Pancreas (tissue), 10 donors: ENCODE results near the gene RAP1GAP. TPM values are rescaled to one million over a fixed set of nuclear protein-coding genes. Genes with fewer than 3 reads are reported as not detected.

Experiments
- ATAC-seq, 4 donors: fragments of 200-7000 bp; cut with Tn5 transposase; one replicate each; pipeline versions ENCODE4 v1.8.0 to v1.9.1; 2020; ENCODE audit warnings: mild to moderate bottlenecking in 4 of 4, moderate library complexity in 4 of 4
- DNase-seq, 6 donors: peaks; one replicate each; pipeline ENCODE4 v3.0.0-alpha.2; 2020
- FAIRE-seq: peaks from 2 replicates; lab custom pipeline; 2012; peaks lifted over from hg19 to GRCh38; lab: Jason Lieb, UNC
- H3K27ac ChIP-seq, 4 donors: fragments of 200-600 bp; sonication (generic); 1 replicate in 3 of 4; 2 replicates in 1 of 4; pipeline versions ENCODE4 v1.5.0 to v1.8.0; 2020
- H3K27me3 ChIP-seq, 4 donors: fragments of 200-600 bp; one replicate each; pipeline ENCODE4 v1.8.0; 2021
- H3K36me3 ChIP-seq, 3 donors: fragments of 200-600 bp; sonication (generic) in 1 of 3; one replicate each; pipeline versions ENCODE4 v1.5.0 to v1.8.0; 2020 to 2021
- H3K4me1 ChIP-seq, 3 donors: fragments of 200-600 bp; one replicate each; pipeline ENCODE4 v1.8.0; 2021
- H3K4me3 ChIP-seq, 4 donors: fragments of 200-600 bp; sonication (generic) in 2 of 4; one replicate each; pipeline versions ENCODE4 v1.5.0 to v1.8.0; 2020 to 2021
- H3K9me3 ChIP-seq, 4 donors: fragments of 200-600 bp; one replicate each; pipeline ENCODE4 v1.8.0; 2021
- CTCF ChIP-seq, 4 donors: fragments of 200-600 bp; sonication (generic) in 3 of 4; IDR thresholded peaks; one replicate each; pipeline versions ENCODE4 v1.5.0 to v1.8.0; 2021; ENCODE audit warnings: antibody characterized with exemption in 4 of 4
- WGBS, 2 donors: extraction: QIAGEN DNeasy Blood & Tissue Kit; methylation state at CpG; one replicate each; pipeline ENCODE4 v1.1.7; 2013; 5-methylcytosine and 5-hydroxymethylcytosine counted together
- intact Hi-C, 3 donors: fragments of 100-400 bp; cut with DNase I; formaldehyde crosslinking; loops; one replicate each; pipeline versions ENCODE4 v1.11.1 to v1.14.2; 2022
- polyA plus RNA-seq, 2 donors: library from polyadenylated mRNA; stranded (reverse); fragments of 200-250 nt; gene quantifications; one replicate each; pipeline ENCODE4 v1.2.3, GENCODE V29; 2013
- total RNA-seq, 6 donors: library from RNA; stranded (reverse); fragmentation: NEBNext Ultra II Directional in 4 of 6; extraction: Animal tissue kit (Norgen Biotek cat#: 25700) in 4 of 6; gene quantifications; one replicate each; pipeline versions ENCODE4 v1.2.1 to v1.2.4, GENCODE V29; 2021 to 2023
- donor health status: healthy with polysubstance abuse.
- donor health status: DM: no; HTN: no; CAD: no; lungs with moderate emphysema.
- donor health status: DM: no; HTN: no; CAD: no.
- donor health status: control.
- donor health status: control.
- donor health status: Bipolar disorder and iron deficiency.
- donor health status: DM: yes; HTN: yes; CAD: no.
- donor health status: DM: no; HTN: no; CAD: no.
- donor health status: DM: no; HTN: no; CAD: no.
- donor health status: DM: yes; HTN: yes; CAD: no.

Gene RAP1GAP
- total and polyA plus RNA-seq, 8 donors: 53.4 to 100 (median 73.0) TPM

DNA sequence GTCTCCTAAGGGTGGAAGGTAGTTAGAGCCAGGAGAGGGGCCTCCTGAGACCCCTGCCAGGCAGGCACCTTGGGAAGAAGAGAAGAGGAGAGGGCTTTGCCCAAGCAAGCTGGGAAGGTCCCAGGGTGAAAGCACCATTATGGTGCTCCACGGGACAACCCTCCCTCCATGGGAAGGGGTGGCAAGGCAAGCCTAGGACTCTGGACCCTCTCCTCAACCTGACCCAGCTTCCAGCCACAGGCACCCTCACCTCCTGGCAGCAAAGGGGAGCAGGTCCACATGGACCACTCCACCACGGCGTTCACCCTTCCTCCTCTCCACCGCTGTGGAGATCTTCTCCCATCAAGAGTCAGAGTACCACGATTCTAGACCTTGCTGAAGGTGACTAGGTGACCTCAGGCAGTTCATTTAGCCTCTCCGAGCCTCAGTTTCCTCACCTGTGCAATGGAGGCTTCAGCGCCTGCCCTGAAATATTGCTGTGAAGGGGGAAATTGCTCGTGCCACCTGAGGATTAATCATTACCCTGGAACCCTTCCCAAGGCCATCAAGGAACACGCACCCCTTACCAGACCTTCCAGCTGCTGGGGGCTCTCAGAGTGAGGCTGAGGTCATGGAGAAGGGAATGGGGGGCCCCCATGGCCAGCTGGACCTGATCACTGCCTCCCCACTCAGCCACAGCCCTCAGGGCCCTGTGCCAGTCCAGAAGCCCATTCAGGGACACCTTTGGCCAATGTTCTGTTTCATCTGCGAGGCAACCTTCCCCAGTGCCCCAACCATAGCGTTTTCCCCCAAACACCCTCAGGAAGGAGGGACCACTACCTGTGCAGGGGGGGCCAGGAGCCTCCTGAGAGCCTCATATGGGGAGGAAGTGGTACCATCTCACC, 1.6 kb downstream of the RAP1GAP start:
- FAIRE-seq: no peak
- 65 to 72% methylated on average over 10 to 11 of the region's 11 CpGs for WGBS, 2 donors
- ATAC-seq: no peak
- no peak overlapping the region for H3K27ac ChIP-seq
- H3K4me1 ChIP-seq: peaks cover 9 to 18% (median 16%) of the 10 kb centered on the region in 3 donors
- no peaks in the 10 kb centered on the region for H3K27me3 ChIP-seq
- no peak for DNase-seq
- H3K36me3 ChIP-seq: no peaks in the 10 kb centered on the region
- no peaks in the 10 kb centered on the region for H3K9me3 ChIP-seq
- no peak overlapping the region for H3K4me3 ChIP-seq
- no peak for TF ChIP-seq CTCF (IDR thresholded peaks at IDR 0.05)
- intact Hi-C loops: no loop called here

GRCh38 chr1:21666576-21667320, 2.4 kb downstream of the RAP1GAP start:
- H3K27me3 ChIP-seq: no peaks in the 10 kb centered on the region
- H3K4me1 ChIP-seq: peaks cover 9 to 17% (median 16%) of the 10 kb centered on the region in 3 donors
- no peaks in the 10 kb centered on the region for H3K36me3 ChIP-seq
- peak in 2 of 4 donors; percentile 9 to 28 for ATAC-seq
- no peaks in the 10 kb centered on the region for H3K9me3 ChIP-seq
- TF ChIP-seq CTCF (IDR thresholded peaks at IDR 0.05): no peak
- DNase-seq: no peak
- no peak overlapping the region for H3K4me3 ChIP-seq
- no peak for FAIRE-seq
- H3K27ac ChIP-seq: no peak overlapping the region
- intact Hi-C loops: no loop called here
- WGBS, 2 donors: 69 to 71% methylated on average over 22 of the region's 22 CpGs

DNA sequence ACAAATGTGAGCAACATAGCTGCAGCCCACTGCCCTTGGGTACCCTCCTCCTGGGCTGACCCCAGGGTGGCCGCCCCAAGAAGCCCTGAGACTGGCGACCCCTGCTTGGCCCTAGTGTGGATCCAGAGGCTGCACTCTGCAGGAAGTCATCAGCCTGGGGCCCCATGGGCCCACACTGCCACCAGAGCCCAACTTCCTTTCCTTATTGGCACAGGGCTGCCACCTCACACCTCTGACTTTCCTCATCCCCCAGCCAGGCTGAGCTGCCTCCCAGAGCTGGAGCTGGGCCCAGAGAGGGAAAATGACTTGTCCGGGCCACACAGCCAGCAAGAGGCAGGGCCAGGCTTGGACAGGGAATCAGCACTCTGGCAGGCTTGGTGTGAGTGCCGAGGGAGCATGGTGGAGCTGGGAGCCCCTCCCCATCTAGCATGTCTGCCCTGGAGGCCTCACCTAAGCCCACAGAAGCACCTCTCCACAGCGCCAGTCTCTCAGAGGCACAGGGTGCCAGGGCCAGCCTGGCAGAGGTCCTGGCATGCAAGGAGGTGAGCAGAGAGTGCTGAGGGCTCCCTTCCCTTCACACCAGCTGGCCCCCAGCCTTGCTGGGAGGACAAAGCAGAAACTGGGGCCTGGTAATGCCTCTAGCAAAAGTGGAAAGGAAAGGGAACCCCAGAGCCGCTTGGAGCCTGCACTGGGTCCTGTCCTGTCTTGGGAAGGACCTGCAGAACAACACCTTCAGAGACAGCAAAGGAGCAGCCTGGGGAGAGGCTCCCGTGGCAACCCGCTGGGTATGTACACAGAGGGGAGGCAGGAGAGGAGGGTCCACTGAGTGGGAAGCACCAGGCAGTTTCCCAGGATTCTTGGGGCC, 3.2 kb downstream of the RAP1GAP start:
- Histone ChIP-seq H3K4me1 (peaks cover 9 to 17% (median 16%) of the 10 kb centered on the region in 3 donors), H3K4me3 (no peak overlapping the region), H3K36me3 (no peaks in the 10 kb centered on the region), H3K9me3 (no peaks in the 10 kb centered on the region), H3K27me3 (no peaks in the 10 kb centered on the region), H3K27ac (no peak overlapping the region)
- 77 to 82% methylated on average over 8 of the region's 8 CpGs for WGBS, 2 donors
- DNase-seq (peak in 1 of 6 donors; percentile 11), ATAC-seq (no peak), FAIRE-seq (no peak)
- no peak for TF ChIP-seq CTCF (IDR thresholded peaks at IDR 0.05)
- intact Hi-C loops: no loop called here

DNA sequence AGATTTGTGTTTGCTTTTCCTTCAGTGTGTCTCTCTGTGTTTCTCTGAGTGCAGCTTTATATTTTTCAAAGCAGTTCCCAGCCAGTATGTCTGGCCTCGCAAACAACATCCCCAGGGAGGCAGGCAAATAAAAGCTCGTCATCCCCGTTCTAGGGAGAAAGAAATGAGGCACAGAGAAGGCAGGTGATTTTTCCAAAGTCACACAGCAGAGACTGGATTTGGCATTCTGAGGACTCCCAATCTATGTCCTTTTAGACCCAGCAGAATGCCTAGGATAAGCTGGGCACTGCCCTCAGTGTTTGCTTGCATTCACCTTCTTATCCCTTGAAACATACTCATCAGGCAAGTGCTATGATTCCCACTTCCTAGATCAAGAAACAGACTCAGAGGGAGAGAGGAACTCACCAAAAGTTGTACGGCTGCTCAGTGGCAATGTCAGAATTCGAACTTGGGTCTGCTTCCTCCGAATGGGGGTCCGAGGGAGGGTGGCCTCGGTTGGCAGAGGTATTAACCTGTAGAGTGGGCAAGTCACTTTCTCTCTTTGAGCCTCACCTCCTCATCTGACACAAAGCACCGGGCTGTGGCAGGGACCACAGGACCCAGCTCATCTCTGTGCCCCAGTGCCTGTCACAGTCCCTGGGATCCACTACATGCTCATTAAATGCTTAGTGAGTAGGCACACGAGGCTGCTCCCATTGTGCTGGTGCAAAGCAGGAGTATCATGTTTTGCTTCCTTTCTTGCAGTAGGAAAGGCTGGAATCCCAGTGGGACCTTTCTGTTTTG, 4.2 kb downstream of the RAP1GAP start:
- DNase-seq (peak in 1 of 6 donors; percentile 5), FAIRE-seq (no peak), ATAC-seq (no peak)
- no peak for TF ChIP-seq CTCF (IDR thresholded peaks at IDR 0.05)
- Histone ChIP-seq H3K9me3 (no peaks in the 10 kb centered on the region), H3K27me3 (no peaks in the 10 kb centered on the region), H3K4me1 (peaks cover 9 to 17% (median 16%) of the 10 kb centered on the region in 3 donors), H3K36me3 (no peaks in the 10 kb centered on the region), H3K4me3 (no peak overlapping the region), H3K27ac (no peak overlapping the region)
- WGBS, 2 donors: 80 to 84% methylated on average over 10 of the region's 10 CpGs
- intact Hi-C loops: loop anchor here in 1 of 3 donors (5.0 kb wide), 1 partner anchor 158 kb away; the partner anchor contains the start of gene ALPL
